MCF 10A (cell line): Measurements from ENCODE around the gene RAB25. TPM values are rescaled to one million over a fixed set of nuclear protein-coding genes. Genes with fewer than 3 reads are reported as not detected.
A peak's percentile ranks its signal among the peaks of the same experiment; 100 is the strongest.
"Not testable (repeated sequence)": the region's sequence is repeated elsewhere in the genome, so short reads cannot be mapped to it uniquely, and the experiment has no call there.

Experiments
- BruUV-seq: library from RNA; stranded (reverse); fragments of 400-500 nt; replicated peaks from 2 replicates; lab custom pipeline; 2021; lab: Mats Ljungman, UMichigan
- CTCF ChIA-PET: fragments of 300-600 bp; sonication (Branson Sonifier 250); formaldehyde crosslinking; extraction: SDS; loops from one replicate; lab custom pipeline; 2021; ENCODE audit warnings: antibody characterized with exemption, inconsistent platforms; lab: Yijun Ruan, JAX
- POLR2A ChIA-PET: fragments of 300-600, 350-650 bp; sonication (Branson Sonifier 250); formaldehyde crosslinking; extraction: SDS; loops from one replicate; lab custom pipeline; 2020; ENCODE audit warnings: antibody characterized with exemption, inconsistent platforms; lab: Yijun Ruan, JAX
- DNase-seq: peaks from one replicate; pipeline ENCODE4 v3.0.0-alpha.2; 2018; ENCODE audit not compliant: unreplicated experiment
- H3K27ac Mint-ChIP-seq: one replicate; pipeline ENCODE4 v1.8.0; 2022; ENCODE audit warnings: mild to moderate bottlenecking, low read depth, mixed read lengths; ENCODE audit not compliant: unreplicated experiment
- H3K27me3 Mint-ChIP-seq: one replicate; pipeline ENCODE4 v1.8.0; 2022; ENCODE audit warnings: mixed read lengths; ENCODE audit not compliant: insufficient read depth, unreplicated experiment
- H3K36me3 Mint-ChIP-seq: one replicate; pipeline ENCODE4 v1.8.0; 2022; ENCODE audit warnings: mild to moderate bottlenecking, moderate library complexity, mixed read lengths; ENCODE audit not compliant: insufficient read depth, unreplicated experiment
- H3K4me1 Mint-ChIP-seq: one replicate; pipeline ENCODE4 v1.8.0; 2022; ENCODE audit warnings: mixed read lengths; ENCODE audit not compliant: insufficient read depth, unreplicated experiment
- H3K4me3 Mint-ChIP-seq: one replicate; pipeline ENCODE4 v1.8.0; 2022; ENCODE audit warnings: mild to moderate bottlenecking, moderate library complexity, mixed read lengths; ENCODE audit not compliant: unreplicated experiment
- H3K9me3 Mint-ChIP-seq: one replicate; pipeline ENCODE4 v1.8.0; 2022; ENCODE audit warnings: mixed read lengths; ENCODE audit not compliant: unreplicated experiment
- CTCF ChIP-seq: fragments of 200-600 bp; IDR thresholded peaks from one replicate; pipeline ENCODE4 v1.8.0; 2022; ENCODE audit warnings: antibody characterized with exemption, mild to moderate bottlenecking; ENCODE audit not compliant: unreplicated experiment
- intact Hi-C: fragments of 100-400 bp; cut with micrococcal nuclease; formaldehyde crosslinking; loops from 2 replicates; pipeline ENCODE4 v1.14.1; 2022
- total RNA-seq: library from RNA; stranded (reverse); gene quantifications from 2 replicates; pipeline ENCODE4 v1.2.3, GENCODE V29; 2022

Gene RAB25
- total RNA-seq, 1 experiment from 2014 or later, result 5.5 TPM

GRCh38 chr1:156114919-156115513 lies 54.1 kb downstream of the RAB25 start:
- POLR2A ChIA-PET, result interaction anchor here (0.8 to 25.7 kb wide), 8 partner anchors 12 to 182 kb away, joined by 3 to 960 read pairs (median 10); partner anchors contain the start of genes KHDC4, PMF1 and SMG5
- TSS peak; percentile 59 for BruUV-seq
- peaks cover 48% of the 10 kb centered on the region for H3K4me1 Mint-ChIP-seq

GRCh38 chr1:156115514-156116374 lies 54.8 kb downstream of the RAB25 start:
- no peaks in the 10 kb centered on the region for H3K27me3 Mint-ChIP-seq
- POLR2A ChIA-PET, result interaction anchor here (0.7 to 25.7 kb wide), 13 partner anchors 12 to 387 kb away, joined by 3 to 960 read pairs (median 7); partner anchors contain the start of genes KHDC4, PMF1, SLC25A44 and SMG5
- peak overlapping the region; percentile 97 for H3K27ac Mint-ChIP-seq
- H3K9me3 Mint-ChIP-seq, result no peaks in the 10 kb centered on the region
- TF ChIP-seq CTCF, result no peak
- TSS peak; percentile 78 for BruUV-seq
- H3K4me1 Mint-ChIP-seq, result peaks cover 56% of the 10 kb centered on the region
- peak; percentile 98 for DNase-seq
- H3K4me3 Mint-ChIP-seq, result peak overlapping the region; percentile 79
- peaks cover 30% of the 10 kb centered on the region for H3K36me3 Mint-ChIP-seq
- intact Hi-C loops, result no loop called here
- CTCF ChIA-PET, result interaction anchor here (0.6 to 46.2 kb wide), 4 partner anchors 13 to 471 kb away, joined by 4 to 1892 read pairs (median 128); partner anchors contain the start of gene MEX3A

More at GRCh38 chr1:156114919-156115513, 54.1 kb downstream of the RAB25 start:
- TF ChIP-seq CTCF, result no peak
- intact Hi-C loops, result loop anchor here (1.0 kb wide), 3 partner anchors 8 to 15 kb away; no protein-coding TSS in a partner anchor
- Mint-ChIP-seq H3K9me3 (no peaks in the 10 kb centered on the region), H3K27me3 (no peaks in the 10 kb centered on the region), H3K27ac (peak overlapping the region; percentile 97), H3K4me3 (peak overlapping the region; percentile 79), H3K36me3 (peaks cover 23% of the 10 kb centered on the region)
- no peak for DNase-seq
- CTCF ChIA-PET, result interaction anchor here (0.7 to 46.2 kb wide), 4 partner anchors 8 to 63 kb away, joined by 3 to 1892 read pairs (median 130); partner anchors contain the start of gene MEX3A

- H3K4me1 Mint-ChIP-seq, result peaks cover 61% of the 10 kb centered on the region
- intact Hi-C loops, H3K27me3 Mint-ChIP-seq, H3K9me3 Mint-ChIP-seq, BruUV-seq: not testable (repeated sequence)
- peak overlapping the region; percentile 97 for H3K27ac Mint-ChIP-seq
- POLR2A ChIA-PET, result interaction anchor here (0.5 to 25.7 kb wide), 13 partner anchors 11 to 811 kb away, joined by 3 to 960 read pairs (median 6); partner anchors contain the start of genes KHDC4, PMF1, SLC25A44 and SMG5
- CTCF ChIA-PET, result interaction anchor here (12.8 to 46.2 kb wide), 2 partner anchors 12 to 22 kb away, joined by 252 to 1892 read pairs; partner anchors contain the start of gene MEX3A
- H3K36me3 Mint-ChIP-seq, result peaks cover 37% of the 10 kb centered on the region
- H3K4me3 Mint-ChIP-seq, result peak overlapping the region; percentile 79
- DNase-seq, result peak; percentile 17
Measured at GRCh38 chr1:156116731-156117130, 55.8 kb downstream of the RAB25 start.

- no peaks in the 10 kb centered on the region for H3K9me3 Mint-ChIP-seq
- peak; percentile 46 for DNase-seq
- CTCF ChIA-PET, result interaction anchor here (0.7 to 46.2 kb wide), 4 partner anchors 11 to 166 kb away, joined by 3 to 1892 read pairs (median 128); partner anchors contain the start of gene MEX3A
- peaks cover 40% of the 10 kb centered on the region for H3K36me3 Mint-ChIP-seq
- peaks cover 59% of the 10 kb centered on the region for H3K4me1 Mint-ChIP-seq
- no TSS peak for BruUV-seq
- no peak for TF ChIP-seq CTCF
- peak overlapping the region; percentile 97 for H3K27ac Mint-ChIP-seq
- no peaks in the 10 kb centered on the region for H3K27me3 Mint-ChIP-seq
- peak overlapping the region; percentile 79 for H3K4me3 Mint-ChIP-seq
- intact Hi-C loops, result no loop called here
- POLR2A ChIA-PET, result interaction anchor here (0.6 to 25.7 kb wide), 13 partner anchors 10 to 1139 kb away, joined by 3 to 960 read pairs (median 4); partner anchors contain the start of genes KHDC4, PMF1, SMG5 and TMEM79
Measured at GRCh38 chr1:156117414-156118176, 56.6 kb downstream of the RAB25 start.
